OCI-LY3 (cell line): Measurements from ENCODE around the gene VTA1.

Experiments used
- H2AFZ ChIP-seq: fragments of 200-600, 300-600 bp; shearing (Covaris generic); 2 replicates; pipeline ENCODE4 v1.6.0; 2014; ENCODE audit warnings: antibody characterized with exemption, low read depth, low read length
- H3K27ac ChIP-seq: fragments of 200-600, 300-600 bp; sonication (generic); 2 replicates; pipeline ENCODE4 v1.5.1; 2014; ENCODE audit warnings: mild to moderate bottlenecking, low read length, moderate library complexity, mixed read lengths
- H3K27me3 ChIP-seq: fragments of 200-600, 300-600 bp; sonication (generic); 2 replicates; pipeline ENCODE4 v1.6.1; 2014; ENCODE audit warnings: low read depth, low read length, mixed read lengths
- H3K36me3 ChIP-seq: fragments of 200-600, 300-600 bp; sonication (generic); replicated peaks from 2 replicates; pipeline ENCODE3; 2014; ENCODE audit warnings: low read depth, low read length, mixed read lengths
- H3K4me1 ChIP-seq: fragments of 300-600, 200-600 bp; sonication (generic); 2 replicates; pipeline ENCODE4 v1.6.1; 2014; ENCODE audit warnings: low read length, mixed read lengths
- H3K4me2 ChIP-seq: fragments of 200-600, 300-600 bp; sonication (generic); 2 replicates; pipeline ENCODE4 v1.6.1; 2014; ENCODE audit warnings: low read length, mixed read lengths
- H3K4me3 ChIP-seq: fragments of 300-600, 200-600 bp; sonication (generic); 2 replicates; pipeline ENCODE4 v1.5.1; 2014; ENCODE audit warnings: antibody characterized with exemption, mild to moderate bottlenecking, low read length, moderate library complexity
- H3K79me2 ChIP-seq: fragments of 300-600, 200-600 bp; shearing (Covaris generic); 2 replicates; pipeline ENCODE4 v1.6.1; 2014; ENCODE audit warnings: mild to moderate bottlenecking, low read length, mixed read lengths
- H3K9ac ChIP-seq: fragments of 300-600, 200-600 bp; shearing (Covaris generic); 2 replicates; pipeline ENCODE4 v1.6.0; 2014; ENCODE audit warnings: mild to moderate bottlenecking, low read length, moderate library complexity
- H3K9me3 ChIP-seq: fragments of 200-600, 300-600 bp; shearing (Covaris generic); 2 replicates; pipeline ENCODE4 v1.6.1; 2014; ENCODE audit warnings: low read length, mixed read lengths; ENCODE audit not compliant: insufficient read depth
- H4K20me1 ChIP-seq: fragments of 200-600, 300-600 bp; sonication (generic); 2 replicates; pipeline ENCODE4 v1.6.1; 2016; ENCODE audit warnings: low read length, mixed read lengths; ENCODE audit not compliant: insufficient read depth
- CTCF ChIP-seq: fragments of 200-600, 300-600 bp; sonication (generic); IDR thresholded peaks from 2 replicates; pipeline ENCODE4 v1.5.1; 2014; ENCODE audit warnings: antibody characterized with exemption, low read length, low read depth
- EZH2phosphoT487 ChIP-seq: fragments of 200-600 bp; shearing (Covaris generic); IDR thresholded peaks from 2 replicates; pipeline ENCODE4 v1.6.1; 2018; ENCODE audit warnings: antibody characterized with exemption, mixed run types, low read depth

VTA1 gene

GRCh38 chr6:142210606-142211005 is 63.5 kb downstream of the VTA1 start:
- Histone ChIP-seq H3K27ac (no peak overlapping the region), H3K27me3 (no peaks in the 10 kb centered on the region), H3K9me3 (no peaks in the 10 kb centered on the region), H3K4me3 (no peak overlapping the region), H3K9ac (no peak overlapping the region), H3K79me2 (no peaks in the 10 kb centered on the region), H4K20me1 (no peaks in the 10 kb centered on the region), H2AFZ (no peak overlapping the region), H3K4me2 (no peak overlapping the region), H3K36me3 (peaks cover 9% of the 10 kb centered on the region), H3K4me1 (no peaks in the 10 kb centered on the region)
- TF ChIP-seq EZH2phosphoT487: no peak

GRCh38 chr6:142213402-142213801 is 66.3 kb downstream of the VTA1 start:
- H2AFZ ChIP-seq: no peak overlapping the region
- no peak overlapping the region for H3K27ac ChIP-seq
- H3K4me1 ChIP-seq: no peaks in the 10 kb centered on the region
- H3K9me3 ChIP-seq: no peaks in the 10 kb centered on the region
- no peaks in the 10 kb centered on the region for H3K79me2 ChIP-seq
- TF ChIP-seq CTCF: no peak
- no peak for TF ChIP-seq EZH2phosphoT487
- no peak overlapping the region for H3K9ac ChIP-seq
- no peak overlapping the region for H3K4me3 ChIP-seq
- no peak overlapping the region for H3K4me2 ChIP-seq
- H3K36me3 ChIP-seq: peaks cover 8% of the 10 kb centered on the region
- no peaks in the 10 kb centered on the region for H3K27me3 ChIP-seq
- H4K20me1 ChIP-seq: no peaks in the 10 kb centered on the region

GRCh38 chr6:142218446-142218845 is 71.4 kb downstream of the VTA1 start:
- no peaks in the 10 kb centered on the region for H3K9me3 ChIP-seq
- no peaks in the 10 kb centered on the region for H4K20me1 ChIP-seq
- no peaks in the 10 kb centered on the region for H3K79me2 ChIP-seq
- H3K4me1 ChIP-seq: no peaks in the 10 kb centered on the region
- H3K36me3 ChIP-seq: peaks cover 3% of the 10 kb centered on the region
- H2AFZ ChIP-seq: no peak overlapping the region
- no peaks in the 10 kb centered on the region for H3K27me3 ChIP-seq
- H3K27ac ChIP-seq: no peak overlapping the region
- TF ChIP-seq EZH2phosphoT487 (no peak), CTCF (no peak)
- H3K4me2 ChIP-seq: no peak overlapping the region
- H3K4me3 ChIP-seq: no peak overlapping the region
- no peak overlapping the region for H3K9ac ChIP-seq

- no peaks in the 10 kb centered on the region for H4K20me1 ChIP-seq
- H3K27me3 ChIP-seq: no peaks in the 10 kb centered on the region
- H3K9me3 ChIP-seq: no peaks in the 10 kb centered on the region
- no peaks in the 10 kb centered on the region for H3K4me1 ChIP-seq
- H3K79me2 ChIP-seq: no peaks in the 10 kb centered on the region
- TF ChIP-seq EZH2phosphoT487 (no peak), CTCF (no peak)
- H3K36me3 ChIP-seq: no peaks in the 10 kb centered on the region
- H3K9ac ChIP-seq: no peak overlapping the region
- H2AFZ ChIP-seq: no peak overlapping the region
- no peak overlapping the region for H3K4me2 ChIP-seq
- no peak overlapping the region for H3K27ac ChIP-seq
- no peak overlapping the region for H3K4me3 ChIP-seq
Observed at GRCh38 chr6:142222022-142222421, 75.0 kb downstream of the VTA1 start.

- H3K27me3 ChIP-seq: no peaks in the 10 kb centered on the region
- H3K4me2 ChIP-seq: no peak overlapping the region
- H3K27ac ChIP-seq: no peak overlapping the region
- H3K4me3 ChIP-seq: no peak overlapping the region
- TF ChIP-seq EZH2phosphoT487 (no peak), CTCF (no peak)
- no peak overlapping the region for H2AFZ ChIP-seq
- no peaks in the 10 kb centered on the region for H4K20me1 ChIP-seq
- no peaks in the 10 kb centered on the region for H3K9me3 ChIP-seq
- H3K36me3 ChIP-seq: no peaks in the 10 kb centered on the region
- no peaks in the 10 kb centered on the region for H3K79me2 ChIP-seq
- H3K4me1 ChIP-seq: no peaks in the 10 kb centered on the region
- no peak overlapping the region for H3K9ac ChIP-seq
Observed at GRCh38 chr6:142223938-142224337, 76.9 kb downstream of the VTA1 start.
